Measurements from ENCODE around the gene KRT6B.

KRT6B gene

GRCh38 chr12:52402377-52402776, 49.6 kb downstream of the KRT6B start:
- no peaks in the 10 kb centered on the region for H3K9me3 ChIP-seq (ENCODE audit: control insufficient read depth, insufficient read depth, low read depth, low read length)
- H3K4me1 ChIP-seq (ENCODE audit: control insufficient read depth, insufficient read depth, low read length) = no peaks in the 10 kb centered on the region
- H3K27ac ChIP-seq (ENCODE audit: extremely low read depth, low read depth, low read length) = no peak overlapping the region
- H3K4me3 ChIP-seq (ENCODE audit: low read depth, low read length) = no peak overlapping the region
- no peaks in the 10 kb centered on the region for H3K36me3 ChIP-seq (ENCODE audit: control insufficient read depth in 2 of 2, insufficient read depth in 1 of 2, low read length in 2 of 2)
- ChIA-PET CTCF (interaction anchor here (0.6 to 1.2 kb wide), 3 partner anchors 11 to 460 kb away, joined by 3 to 4 read pairs (median 3); no protein-coding TSS in a partner anchor), POLR2A (no interaction called here)
- TF ChIP-seq SP2 (tag by site-specific recombination; IDR thresholded peaks at IDR 0.05) = no peak
- TF ChIP-seq ZNF837 (tag by site-specific recombination; IDR thresholded peaks at IDR 0.05) = no peak
- no peak for TF ChIP-seq ZNF521 (tag by site-specific recombination; IDR thresholded peaks at IDR 0.05)
- no peak for TF ChIP-seq ZBTB7A (tag by site-specific recombination; IDR thresholded peaks at IDR 0.05; ENCODE audit: low read depth)

GRCh38 chr12:52401926-52402325, 50.0 kb downstream of the KRT6B start:
- no peaks in the 10 kb centered on the region for H3K4me1 ChIP-seq (ENCODE audit: control insufficient read depth, insufficient read depth, low read length)
- H3K9me3 ChIP-seq (ENCODE audit: control insufficient read depth, insufficient read depth, low read depth, low read length) = no peaks in the 10 kb centered on the region
- H3K4me3 ChIP-seq (ENCODE audit: low read depth, low read length) = no peak overlapping the region
- H3K27ac ChIP-seq (ENCODE audit: extremely low read depth, low read depth, low read length) = no peak overlapping the region
- no peaks in the 10 kb centered on the region for H3K36me3 ChIP-seq (ENCODE audit: control insufficient read depth in 2 of 2, insufficient read depth in 1 of 2, low read length in 2 of 2)
- CTCF ChIA-PET = interaction anchor here (0.6 to 1.2 kb wide), 3 partner anchors 12 to 460 kb away, joined by 3 to 4 read pairs (median 3); no protein-coding TSS in a partner anchor
- POLR2A ChIA-PET = no interaction called here
- TF ChIP-seq ZBTB1 (tag by site-specific recombination; IDR thresholded peaks at IDR 0.05) (no peak), ZNF157 (tag by site-specific recombination; IDR thresholded peaks at IDR 0.05) (no peak), ZNF311 (tag by site-specific recombination; IDR thresholded peaks at IDR 0.05; ENCODE audit: borderline replicate concordance) (no peak), KLF1 (tag by site-specific recombination; IDR thresholded peaks at IDR 0.05) (no peak), ZNF148 (tag by site-specific recombination; IDR thresholded peaks at IDR 0.05; ENCODE audit: borderline replicate concordance) (no peak), KLF8 (tag by site-specific recombination; IDR thresholded peaks at IDR 0.05) (no peak), GLI2 (tag by site-specific recombination; IDR thresholded peaks at IDR 0.05; ENCODE audit: borderline replicate concordance, low read depth) (no peak), ZNF510 (tag by site-specific recombination; IDR thresholded peaks at IDR 0.05; ENCODE audit: insufficient replicate concordance) (no peak), SETDB1 (IDR thresholded peaks at IDR 0.05; ENCODE audit: insufficient read length, low read length) (no peak)

- Histone ChIP-seq H3K4me1 (ENCODE audit: control insufficient read depth, insufficient read depth, low read length) (no peaks in the 10 kb centered on the region), H3K9me3 (ENCODE audit: control insufficient read depth, insufficient read depth, low read depth, low read length) (no peaks in the 10 kb centered on the region), H3K27ac (ENCODE audit: extremely low read depth, low read depth, low read length) (no peak overlapping the region), H3K4me3 (ENCODE audit: low read depth, low read length) (no peak overlapping the region), H3K36me3 (ENCODE audit: control insufficient read depth in 2 of 2, insufficient read depth in 1 of 2, low read length in 2 of 2) (no peaks in the 10 kb centered on the region)
- no peak for TF ChIP-seq ZFP37 (tag by site-specific recombination; IDR thresholded peaks at IDR 0.05)
- TF ChIP-seq MZF1 (tag by site-specific recombination; IDR thresholded peaks at IDR 0.05; ENCODE audit: borderline replicate concordance) = no peak
- no peak for TF ChIP-seq ZNF792 (tag by site-specific recombination; IDR thresholded peaks at IDR 0.05)
- no peak for TF ChIP-seq ZNF768 (tag by site-specific recombination; IDR thresholded peaks at IDR 0.05)
- no peak for TF ChIP-seq ZNF701 (tag by site-specific recombination; IDR thresholded peaks at IDR 0.05)
- no peak for TF ChIP-seq ZNF221 (tag by site-specific recombination; IDR thresholded peaks at IDR 0.05; ENCODE audit: borderline replicate concordance)
- ChIA-PET CTCF (interaction anchor here (0.7 to 1.2 kb wide), 6 partner anchors 12 to 477 kb away, joined by 3 to 7 read pairs (median 4); no protein-coding TSS in a partner anchor), POLR2A (no interaction called here)
Observed at GRCh38 chr12:52401526-52401925, 50.4 kb downstream of the KRT6B start.

Measured in HEK293 (cell line).